NT2/D1 (cell line): ENCODE data around the gene FOXK1.
A peak's percentile ranks its signal among the peaks of the same experiment; 100 is the strongest.

Source experiments
- DNase-seq: peaks from one replicate; pipeline ENCODE4 v3.0.0-alpha.2; 2011; ENCODE audit warnings: low read depth, low spot score
- H3K27me3 ChIP-seq: 2 replicates; pipeline ENCODE4 v1.6.0; 2011; ENCODE audit warnings: mild to moderate bottlenecking; ENCODE audit not compliant: insufficient read length, insufficient read depth
- H3K36me3 ChIP-seq: 2 replicates; pipeline ENCODE4 v1.6.1; 2011; ENCODE audit warnings: mild to moderate bottlenecking, low read length, mixed read lengths; ENCODE audit not compliant: insufficient read depth, insufficient read length
- H3K4me1 ChIP-seq: 2 replicates; pipeline ENCODE4 v1.5.1; 2011; ENCODE audit not compliant: insufficient read depth, insufficient read length
- H3K4me3 ChIP-seq: 2 replicates; pipeline ENCODE4 v1.5.1; 2011; ENCODE audit warnings: low read depth; ENCODE audit not compliant: insufficient read length
- H3K9ac ChIP-seq: 2 replicates; pipeline ENCODE4 v1.6.0; 2011; ENCODE audit warnings: low read depth; ENCODE audit not compliant: insufficient read length
- H3K9me3 ChIP-seq: 2 replicates; pipeline ENCODE4 v1.5.1; 2011; ENCODE audit warnings: mild to moderate bottlenecking, low read length; ENCODE audit not compliant: insufficient read depth
- SUZ12 ChIP-seq: IDR thresholded peaks from 2 replicates; pipeline ENCODE4 v1.6.1; 2011; ENCODE audit not compliant: insufficient read length, insufficient read depth; ENCODE audit errors: extremely low read depth
- YY1 ChIP-seq: IDR thresholded peaks from 2 replicates; pipeline ENCODE4 v1.6.1; 2011; ENCODE audit not compliant: insufficient read length, insufficient read depth
- ZNF274 ChIP-seq: IDR thresholded peaks from 2 replicates; pipeline ENCODE4 v1.6.1; 2011; ENCODE audit warnings: mild to moderate bottlenecking, low read depth, low read length

The FOXK1 gene

DNA sequence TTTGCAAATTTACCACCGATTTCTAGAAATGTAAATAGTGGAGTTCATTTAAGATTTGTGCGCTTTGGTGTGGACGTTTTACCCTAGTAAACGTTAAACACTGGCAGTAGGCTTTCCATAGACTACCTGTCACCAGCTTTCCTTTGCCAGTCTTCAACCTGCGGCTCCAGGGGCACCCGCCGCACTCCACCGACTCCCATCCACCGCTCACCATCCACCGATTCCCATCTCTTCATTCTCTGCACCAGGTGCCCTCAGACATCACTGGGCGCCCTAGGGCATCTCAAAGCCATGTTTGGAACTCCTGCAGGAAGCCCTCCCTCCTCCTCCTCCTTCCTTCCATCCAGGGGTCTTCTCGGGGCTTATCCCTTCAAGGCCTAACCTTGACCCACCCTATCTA is 91.9 kb downstream of the FOXK1 start:
- no peak for DNase-seq
- Histone ChIP-seq H3K27me3 (no peaks in the 10 kb centered on the region), H3K9me3 (no peaks in the 10 kb centered on the region), H3K4me3 (no peak overlapping the region), H3K4me1 (peaks cover 7% of the 10 kb centered on the region), H3K9ac (peak overlapping the region; percentile 94), H3K36me3 (peaks cover 32% of the 10 kb centered on the region)
- no peak for TF ChIP-seq ZNF274
- no peak for TF ChIP-seq SUZ12
- no peak for TF ChIP-seq YY1

DNA sequence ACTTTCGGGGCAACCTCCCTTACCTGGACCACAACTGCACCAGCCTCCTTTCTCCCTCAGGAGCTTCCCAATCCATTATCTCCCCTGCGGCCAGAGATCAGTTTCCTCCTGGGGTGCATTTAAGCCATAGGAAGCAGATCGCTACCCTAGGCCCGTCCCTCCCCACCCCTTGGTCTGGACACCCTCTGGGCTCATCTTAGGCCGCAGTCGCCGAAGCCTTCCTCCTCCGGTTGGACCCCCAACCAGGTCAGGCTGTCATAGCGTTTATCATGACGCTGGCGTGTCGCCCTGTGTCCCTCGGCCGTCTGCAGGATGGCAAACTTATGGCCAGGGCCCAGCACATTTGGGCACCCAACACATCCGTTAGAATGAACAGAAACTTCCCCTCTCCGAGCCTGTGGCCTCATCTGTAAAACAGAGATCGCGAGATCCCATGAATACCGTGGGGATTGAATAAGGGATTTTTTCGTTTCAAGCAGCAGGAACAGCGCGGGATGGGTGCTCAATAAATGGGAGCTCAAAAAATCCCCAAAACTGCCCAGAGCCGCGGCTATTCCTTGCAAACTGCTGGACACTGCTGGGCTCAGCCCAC is 92.7 kb downstream of the FOXK1 start:
- Histone ChIP-seq H3K36me3 (peaks cover 32% of the 10 kb centered on the region), H3K9ac (peak overlapping the region; percentile 94), H3K9me3 (no peaks in the 10 kb centered on the region), H3K4me1 (peaks cover 7% of the 10 kb centered on the region), H3K4me3 (peak overlapping the region; percentile 98), H3K27me3 (no peaks in the 10 kb centered on the region)
- no peak for TF ChIP-seq SUZ12
- no peak for TF ChIP-seq YY1
- no peak for TF ChIP-seq ZNF274
- DNase-seq, result no peak

DNA sequence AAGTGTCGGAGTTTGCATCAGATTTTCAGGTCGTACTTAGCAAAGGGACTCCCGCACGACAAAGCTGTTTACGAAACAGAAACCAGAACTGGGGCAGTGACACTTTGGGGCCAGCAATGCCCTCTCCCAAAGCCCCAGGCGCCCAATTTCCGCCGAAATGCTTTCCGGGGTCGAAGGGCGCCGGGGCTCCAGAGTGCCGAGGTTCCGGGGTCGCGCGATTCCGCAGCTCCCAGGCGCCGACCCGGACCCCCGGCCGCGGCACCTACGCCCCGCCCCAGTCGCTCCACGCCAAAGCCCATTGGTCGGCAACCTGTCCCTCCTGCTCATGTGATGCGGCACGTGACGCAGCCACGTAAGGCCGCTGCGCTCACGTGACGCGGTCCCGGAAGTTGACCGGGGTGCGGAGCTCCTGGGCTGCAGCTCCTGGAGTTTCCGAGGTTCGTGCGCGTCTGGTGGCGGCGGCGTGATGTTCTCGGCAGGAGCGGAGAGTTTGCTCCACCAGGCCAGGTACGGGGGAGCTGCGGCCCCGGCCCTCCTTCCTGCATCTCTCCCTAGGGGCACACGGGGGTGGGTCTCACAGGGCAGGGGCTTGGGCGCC is 93.3 kb downstream of the FOXK1 start, which contains the start of gene AP5Z1:
Gene AP5Z1, plus strand, starts transcription at position 374 of the 598 bp plus-strand sequence. Its CDS starts 93 bp downstream, at position 467.
- peaks cover 7% of the 10 kb centered on the region for H3K4me1 ChIP-seq
- H3K9ac ChIP-seq, result peak within 1 kb of the TSS; percentile 94
- no peaks in the 10 kb centered on the region for H3K9me3 ChIP-seq
- DNase-seq, result peak; percentile 97
- no peaks in the 10 kb centered on the region for H3K27me3 ChIP-seq
- peaks cover 36% of the 10 kb centered on the region for H3K36me3 ChIP-seq
- TF ChIP-seq ZNF274 (no peak), YY1 (no peak), SUZ12 (no peak)
- peak within 1 kb of the TSS; percentile 98 for H3K4me3 ChIP-seq

GRCh38 chr7:4775848-4776623 is 93.9 kb downstream of the FOXK1 start:
- Histone ChIP-seq H3K9me3 (no peaks in the 10 kb centered on the region), H3K9ac (peak overlapping the region; percentile 94), H3K4me3 (peak overlapping the region; percentile 98), H3K36me3 (peaks cover 39% of the 10 kb centered on the region), H3K27me3 (no peaks in the 10 kb centered on the region), H3K4me1 (peaks cover 7% of the 10 kb centered on the region)
- TF ChIP-seq YY1 (no peak), ZNF274 (no peak), SUZ12 (no peak)
- DNase-seq, result no peak

DNA sequence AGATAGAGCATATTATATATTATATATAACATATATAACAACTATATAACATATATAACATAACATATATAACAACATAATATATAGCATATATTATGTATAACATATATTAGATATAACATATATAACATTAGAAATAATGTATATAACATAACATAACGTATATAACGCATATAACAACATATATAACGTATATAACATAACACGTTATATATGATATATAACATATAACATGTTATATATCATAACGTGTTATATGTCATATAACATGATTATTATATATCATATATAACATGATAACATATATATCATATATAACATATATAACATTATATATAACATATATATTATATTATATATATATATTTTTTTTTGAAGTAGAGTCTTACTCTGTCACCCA is 97.0 kb downstream of the FOXK1 start:
- TF ChIP-seq ZNF274, result no peak
- TF ChIP-seq SUZ12, result no peak
- TF ChIP-seq YY1, result no peak
- Histone ChIP-seq H3K4me3 (no peak overlapping the region), H3K36me3 (peaks cover 55% of the 10 kb centered on the region), H3K9me3 (no peaks in the 10 kb centered on the region), H3K9ac (no peak overlapping the region), H3K27me3 (no peaks in the 10 kb centered on the region), H3K4me1 (peaks cover 7% of the 10 kb centered on the region)
- DNase-seq, result no peak

DNA sequence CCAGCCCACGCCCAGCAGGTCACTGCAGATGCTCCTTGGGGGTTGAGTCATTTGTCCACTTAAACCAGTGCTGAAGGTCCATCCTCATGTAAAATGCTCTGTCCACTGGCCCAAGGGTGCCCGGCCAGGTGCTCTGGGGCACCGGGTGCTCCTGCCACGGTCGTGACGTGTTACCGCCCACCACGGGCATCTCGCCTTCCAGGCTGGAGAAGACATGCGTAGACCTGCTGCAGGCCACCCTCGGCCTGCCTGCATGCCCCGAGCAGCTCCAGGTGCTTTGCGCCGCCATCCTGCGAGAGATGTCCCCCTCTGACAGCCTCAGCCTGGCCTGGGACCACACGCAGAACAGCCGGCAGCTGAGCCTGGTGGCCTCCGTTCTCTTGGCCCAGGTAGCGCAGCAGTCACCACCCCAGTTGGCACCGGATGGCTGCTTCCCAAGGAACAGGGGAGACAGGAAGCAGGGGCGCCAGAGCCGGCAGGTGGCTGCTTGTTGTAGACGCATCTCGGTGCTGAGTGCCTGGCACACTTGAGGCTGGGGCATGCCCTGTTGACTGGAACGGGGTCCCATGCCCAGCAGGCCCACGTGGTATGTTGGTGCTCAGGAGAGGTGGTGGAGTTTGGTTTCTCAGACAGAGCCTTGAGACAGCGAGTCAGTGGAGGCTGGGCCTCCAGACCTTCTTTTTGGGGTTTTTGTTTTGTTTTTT is 99.4 kb downstream of the FOXK1 start:
- Histone ChIP-seq H3K9me3 (no peaks in the 10 kb centered on the region), H3K27me3 (no peaks in the 10 kb centered on the region), H3K36me3 (peaks cover 79% of the 10 kb centered on the region), H3K9ac (no peak overlapping the region), H3K4me1 (no peaks in the 10 kb centered on the region), H3K4me3 (no peak overlapping the region)
- TF ChIP-seq ZNF274 (no peak), YY1 (no peak), SUZ12 (no peak)
- no peak for DNase-seq
